Measurements from ENCODE around the gene CXCR4. TPM values are rescaled to one million over a fixed set of nuclear protein-coding genes. Genes with fewer than 3 reads are reported as not detected.

CXCR4 gene
- total RNA-seq, 1 donor from 2014 or later, result 0.17 TPM

GRCh38 chr2:136067459-136067858 lies 50.5 kb downstream of the CXCR4 start:
- TF ChIP-seq, protein P1, sequence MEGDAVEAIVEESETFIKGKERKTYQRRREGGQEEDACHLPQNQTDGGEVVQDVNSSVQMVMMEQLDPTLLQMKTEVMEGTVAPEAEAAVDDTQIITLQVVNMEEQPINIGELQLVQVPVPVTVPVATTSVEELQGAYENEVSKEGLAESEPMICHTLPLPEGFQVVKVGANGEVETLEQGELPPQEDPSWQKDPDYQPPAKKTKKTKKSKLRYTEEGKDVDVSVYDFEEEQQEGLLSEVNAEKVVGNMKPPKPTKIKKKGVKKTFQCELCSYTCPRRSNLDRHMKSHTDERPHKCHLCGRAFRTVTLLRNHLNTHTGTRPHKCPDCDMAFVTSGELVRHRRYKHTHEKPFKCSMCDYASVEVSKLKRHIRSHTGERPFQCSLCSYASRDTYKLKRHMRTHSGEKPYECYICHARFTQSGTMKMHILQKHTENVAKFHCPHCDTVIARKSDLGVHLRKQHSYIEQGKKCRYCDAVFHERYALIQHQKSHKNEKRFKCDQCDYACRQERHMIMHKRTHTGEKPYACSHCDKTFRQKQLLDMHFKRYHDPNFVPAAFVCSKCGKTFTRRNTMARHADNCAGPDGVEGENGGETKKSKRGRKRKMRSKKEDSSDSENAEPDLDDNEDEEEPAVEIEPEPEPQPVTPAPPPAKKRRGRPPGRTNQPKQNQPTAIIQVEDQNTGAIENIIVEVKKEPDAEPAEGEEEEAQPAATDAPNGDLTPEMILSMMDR (conservative IDR thresholded peaks at IDR 0.05; ENCODE audit: low read depth, low read length), result no peak
- H3K4me3 ChIP-seq (ENCODE audit: low read depth, low read length), result no peak overlapping the region
- no peak for DNase-seq (ENCODE audit: low read depth)

- H3K4me3 ChIP-seq (ENCODE audit: low read depth, low read length), result no peak overlapping the region
- TF ChIP-seq, protein P1 (conservative IDR thresholded peaks at IDR 0.05; ENCODE audit: low read depth, low read length), result no peak
- no peak for DNase-seq (ENCODE audit: low read depth)
Observed at GRCh38 chr2:136065907-136066306, 52.0 kb downstream of the CXCR4 start.

- no peak for DNase-seq (ENCODE audit: low read depth)
- TF ChIP-seq, protein P1 (conservative IDR thresholded peaks at IDR 0.05; ENCODE audit: low read depth, low read length), result no peak
- no peak overlapping the region for H3K4me3 ChIP-seq (ENCODE audit: low read depth, low read length)
Observed at GRCh38 chr2:136065384-136065783, 52.6 kb downstream of the CXCR4 start.

Other genes with a start within 250 kb of the CXCR4 start
- gene MCM6, start 241.7 kb downstream of the CXCR4 start, total RNA-seq, result 37.8 and 71.3 TPM in 2 replicates
- gene DARS1, start 132.5 kb downstream of the CXCR4 start, total RNA-seq, result 82.8 and 86.0 TPM in 2 replicates